HFFc6 (cell line): ENCODE data around the gene PEDS1. TPM values are rescaled to one million over a fixed set of nuclear protein-coding genes. Genes with fewer than 3 reads are reported as not detected.
A peak's percentile ranks its signal among the peaks of the same experiment; 100 is the strongest.

Experiments
- DNase-seq: peaks from one replicate; pipeline ENCODE4 v3.0.0-alpha.2; 2018
- H3K27ac Mint-ChIP-seq: 2 replicates; pipeline ENCODE4 v1.8.0; 2020; ENCODE audit warnings: mild to moderate bottlenecking, mixed read lengths
- H3K27me3 Mint-ChIP-seq: 2 replicates; pipeline ENCODE4 v1.8.0; 2021; ENCODE audit warnings: mild to moderate bottlenecking, moderate library complexity, mixed read lengths; ENCODE audit not compliant: insufficient read depth
- H3K36me3 Mint-ChIP-seq: 2 replicates; pipeline ENCODE4 v1.8.0; 2021; ENCODE audit warnings: low read depth, mixed read lengths
- H3K4me1 Mint-ChIP-seq: 2 replicates; pipeline ENCODE4 v1.8.0; 2020; ENCODE audit warnings: low read depth, mixed read lengths
- H3K4me3 Mint-ChIP-seq: 2 replicates; pipeline ENCODE4 v1.8.0; 2020; ENCODE audit warnings: mild to moderate bottlenecking, moderate library complexity, mixed read lengths
- H3K9me3 Mint-ChIP-seq: 2 replicates; pipeline ENCODE4 v1.8.0; 2020; ENCODE audit warnings: mild to moderate bottlenecking, mixed read lengths
- CTCF ChIP-seq: fragments of 200-600 bp; sonication (generic); IDR thresholded peaks from 2 replicates; pipeline ENCODE4 v1.5.0; 2021; ENCODE audit warnings: antibody characterized with exemption, mild to moderate bottlenecking
- total RNA-seq, 6 experiments: library from RNA; stranded (reverse); fragmentation: NEBNext Ultra II Directional; extraction: Animal tissue kit (Norgen Biotek cat#: 25700); gene quantifications; 2 replicates in 1 of 6; 3 replicates in 5 of 6; pipeline ENCODE4 v1.2.3, GENCODE V29; 2021

The PEDS1 gene
- total RNA-seq, 6 experiments from 2014 or later, result 25.8 to 29.8 (median 27.8) TPM

- Mint-ChIP-seq H3K4me1 (peaks cover 31% of the 10 kb centered on the region), H3K4me3 (no peak overlapping the region), H3K36me3 (peaks cover 22% of the 10 kb centered on the region), H3K9me3 (no peaks in the 10 kb centered on the region), H3K27me3 (peaks cover 14% of the 10 kb centered on the region), H3K27ac (peak overlapping the region; percentile 21; the same call in 1 of the 2 replicates)
- no peak for TF ChIP-seq CTCF
- no peak for DNase-seq
These were observed 36.2 kb upstream of the PEDS1 start for GRCh38 chr20:50189681-50190250.

GRCh38 chr20:50188879-50189680 is 35.6 kb upstream of the PEDS1 start:
- Mint-ChIP-seq H3K27ac (no peak overlapping the region; the same call in 1 of the 2 replicates), H3K4me1 (peaks cover 25% of the 10 kb centered on the region), H3K27me3 (peaks cover 14% of the 10 kb centered on the region), H3K36me3 (peaks cover 18% of the 10 kb centered on the region), H3K9me3 (no peaks in the 10 kb centered on the region), H3K4me3 (no peak overlapping the region)
- TF ChIP-seq CTCF, result no peak
- DNase-seq, result no peak

- H3K9me3 Mint-ChIP-seq, result no peaks in the 10 kb centered on the region
- peaks cover 12% of the 10 kb centered on the region for H3K36me3 Mint-ChIP-seq
- peaks cover 9% of the 10 kb centered on the region for H3K27me3 Mint-ChIP-seq
- no peak overlapping the region for H3K4me3 Mint-ChIP-seq
- no peak for TF ChIP-seq CTCF
- peaks cover 17% of the 10 kb centered on the region for H3K4me1 Mint-ChIP-seq
- H3K27ac Mint-ChIP-seq, result no peak overlapping the region
- DNase-seq, result no peak
These were observed 34.8 kb upstream of the PEDS1 start for GRCh38 chr20:50188287-50188688.

- peaks cover 14% of the 10 kb centered on the region for H3K4me1 Mint-ChIP-seq
- no peaks in the 10 kb centered on the region for H3K9me3 Mint-ChIP-seq
- no peak overlapping the region for H3K27ac Mint-ChIP-seq
- DNase-seq, result no peak
- no peak overlapping the region for H3K4me3 Mint-ChIP-seq
- peaks cover 4% of the 10 kb centered on the region for H3K36me3 Mint-ChIP-seq
- H3K27me3 Mint-ChIP-seq, result peaks cover 3% of the 10 kb centered on the region
- no peak for TF ChIP-seq CTCF
These were observed 34.0 kb upstream of the PEDS1 start for GRCh38 chr20:50187403-50188051.

- Mint-ChIP-seq H3K4me1 (peaks cover 14% of the 10 kb centered on the region), H3K27ac (no peak overlapping the region), H3K27me3 (no peaks in the 10 kb centered on the region; the same call in 1 of the 2 replicates), H3K9me3 (no peaks in the 10 kb centered on the region), H3K36me3 (no peaks in the 10 kb centered on the region), H3K4me3 (no peak overlapping the region)
- no peak for TF ChIP-seq CTCF
- no peak for DNase-seq
These were observed 33.5 kb upstream of the PEDS1 start for GRCh38 chr20:50186987-50187402.
